GM18507 (cell line): ENCODE results near the gene BLTP3A.

Source experiments
- DNase-seq: peaks from one replicate; pipeline ENCODE4 v3.0.0; 2011; ENCODE audit warnings: low read depth; ENCODE audit not compliant: insufficient read length; ENCODE audit errors: extremely low spot score
- FAIRE-seq: peaks from 2 replicates; lab custom pipeline; 2011; peaks lifted over from hg19 to GRCh38; lab: Jason Lieb, UNC

BLTP3A gene

GRCh38 chr6:34819571-34820480 lies 27.9 kb downstream of the BLTP3A start:
- DNase-seq (no peak), FAIRE-seq (no peak)

DNA sequence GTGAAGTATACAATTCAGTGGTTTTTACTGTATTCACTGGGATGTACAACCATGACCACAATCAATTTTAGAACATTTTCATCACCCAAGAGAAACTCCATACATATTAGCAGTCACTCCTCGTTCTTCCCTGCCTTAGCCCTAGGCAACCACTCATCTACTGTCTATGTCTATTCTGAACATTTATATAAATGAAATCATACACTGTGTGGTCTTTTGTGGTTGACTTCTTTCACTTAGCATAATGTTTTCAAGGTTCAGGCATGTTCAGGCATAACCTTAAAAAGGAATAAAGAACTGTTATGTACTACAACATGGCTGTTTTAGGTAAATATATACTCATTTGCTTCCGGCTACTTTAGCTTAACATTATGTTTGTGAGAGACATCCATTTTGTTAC lies 37.3 kb downstream of the BLTP3A start:
- DNase-seq: no peak
- FAIRE-seq: no peak

DNA sequence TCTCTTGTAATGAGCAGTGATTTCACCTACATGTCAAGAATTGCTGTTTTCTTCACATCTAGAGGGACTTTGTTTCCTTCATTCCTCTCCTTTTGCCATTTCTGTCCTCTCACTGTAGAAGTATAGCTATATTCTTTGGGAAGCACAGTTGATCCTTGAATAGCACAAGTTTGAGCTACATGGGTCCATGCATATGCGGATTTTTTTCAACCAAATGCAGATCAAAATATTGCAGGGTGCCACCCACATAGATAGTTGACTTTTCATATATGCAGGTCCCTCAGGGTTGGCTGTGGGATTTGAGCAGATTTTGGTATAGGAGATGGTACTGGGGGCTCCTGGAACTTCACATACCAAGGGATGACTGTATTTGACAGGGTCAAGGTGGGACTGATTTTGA lies 41.1 kb downstream of the BLTP3A start:
- no peak for FAIRE-seq
- DNase-seq: no peak

- DNase-seq: no peak
Measured at GRCh38 chr6:34834789-34835518, 43.1 kb downstream of the BLTP3A start.

DNA sequence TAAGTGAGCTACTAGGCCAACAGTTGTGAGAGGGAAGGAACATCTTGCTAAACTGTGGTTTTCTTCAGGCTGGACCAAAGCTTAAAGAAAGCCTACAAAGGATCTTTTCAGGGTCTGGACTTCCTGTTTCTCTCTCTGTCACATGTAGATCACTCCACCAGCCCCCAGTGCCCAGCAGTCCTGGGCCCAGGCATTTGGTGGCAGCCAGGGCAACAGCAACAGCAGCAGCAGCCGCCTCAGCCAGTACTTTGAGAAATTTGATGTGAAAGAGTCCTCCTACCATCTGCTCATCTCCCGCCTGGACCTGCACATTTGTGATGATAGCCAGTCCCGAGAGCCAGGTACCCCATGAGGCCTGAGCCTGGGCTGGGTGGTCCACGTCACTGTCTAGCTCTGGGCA lies 44.1 kb downstream of the BLTP3A start:
- DNase-seq (no peak), FAIRE-seq (no peak)

More at GRCh38 chr6:34834789-34835518, 43.1 kb downstream of the BLTP3A start:
- FAIRE-seq: no peak

GRCh38 chr6:34836451-34836850 lies 44.6 kb downstream of the BLTP3A start:
- DNase-seq (no peak), FAIRE-seq (no peak)

- FAIRE-seq (no peak), DNase-seq (no peak)
Measured at GRCh38 chr6:34837528-34837927, 45.6 kb downstream of the BLTP3A start.

- FAIRE-seq (no peak), DNase-seq (no peak)
Measured at GRCh38 chr6:34839666-34840352, 47.9 kb downstream of the BLTP3A start.
